ENCODE data around the gene KLHDC9.

GRCh38 chr1:161069241-161069640, 28.9 kb upstream of the KLHDC9 start:
- TF ChIP-seq POLR2A (IDR thresholded peaks at IDR 0.05) (no peak), CTCF (IDR thresholded peaks at IDR 0.05) (no peak)

Measured in ovary (tissue), 3 donors.